Breast epithelium (tissue), 3 donors: ENCODE data around the gene DNAJC2.
"Not testable (repeated sequence)": the region's sequence is repeated elsewhere in the genome, so short reads cannot be mapped to it uniquely, and the experiment has no call there.

ENCODE experiments used
- POLR2AphosphoS5 ChIP-seq, 3 donors: sonication (generic); formaldehyde crosslinking; IDR thresholded peaks; one replicate each; pipeline ENCODE4 v1.6.1; 2017; ENCODE audit warnings: antibody characterized with exemption in 3 of 3
- TF ChIP-seq, protein P1 (sequence below), 3 donors: fragments of 450-650 bp; IDR thresholded peaks; one replicate each; pipeline ENCODE4 v1.5.1; 2016 to 2017; ENCODE audit warnings: antibody characterized with exemption in 3 of 3, mild to moderate bottlenecking in 3 of 3, moderate library complexity in 3 of 3

DNA sequence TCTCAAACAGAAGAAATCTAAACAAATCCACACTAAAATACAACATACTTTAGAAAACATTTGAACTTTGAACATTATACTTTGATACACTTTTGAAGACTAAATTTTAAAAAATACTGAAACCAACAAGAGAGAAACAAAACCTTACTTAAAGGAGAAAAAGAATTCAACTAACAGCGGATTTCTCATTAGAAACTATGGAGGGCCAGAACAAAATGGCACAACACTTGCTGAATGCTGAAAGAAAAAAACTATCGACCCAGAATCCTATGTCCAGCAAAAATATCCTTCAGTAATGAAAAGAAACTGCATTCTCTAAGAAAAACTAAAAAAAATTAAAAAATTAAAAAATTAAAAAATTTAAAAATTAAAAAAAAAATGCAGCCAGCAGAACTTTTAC, 80.5 kb downstream of the DNAJC2 start:
- TF ChIP-seq, protein P1, sequence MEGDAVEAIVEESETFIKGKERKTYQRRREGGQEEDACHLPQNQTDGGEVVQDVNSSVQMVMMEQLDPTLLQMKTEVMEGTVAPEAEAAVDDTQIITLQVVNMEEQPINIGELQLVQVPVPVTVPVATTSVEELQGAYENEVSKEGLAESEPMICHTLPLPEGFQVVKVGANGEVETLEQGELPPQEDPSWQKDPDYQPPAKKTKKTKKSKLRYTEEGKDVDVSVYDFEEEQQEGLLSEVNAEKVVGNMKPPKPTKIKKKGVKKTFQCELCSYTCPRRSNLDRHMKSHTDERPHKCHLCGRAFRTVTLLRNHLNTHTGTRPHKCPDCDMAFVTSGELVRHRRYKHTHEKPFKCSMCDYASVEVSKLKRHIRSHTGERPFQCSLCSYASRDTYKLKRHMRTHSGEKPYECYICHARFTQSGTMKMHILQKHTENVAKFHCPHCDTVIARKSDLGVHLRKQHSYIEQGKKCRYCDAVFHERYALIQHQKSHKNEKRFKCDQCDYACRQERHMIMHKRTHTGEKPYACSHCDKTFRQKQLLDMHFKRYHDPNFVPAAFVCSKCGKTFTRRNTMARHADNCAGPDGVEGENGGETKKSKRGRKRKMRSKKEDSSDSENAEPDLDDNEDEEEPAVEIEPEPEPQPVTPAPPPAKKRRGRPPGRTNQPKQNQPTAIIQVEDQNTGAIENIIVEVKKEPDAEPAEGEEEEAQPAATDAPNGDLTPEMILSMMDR (IDR thresholded peaks at IDR 0.05): not testable (repeated sequence)
- TF ChIP-seq POLR2AphosphoS5 (IDR thresholded peaks at IDR 0.05): not testable (repeated sequence)
